ENCODE measurements around the gene ANO9. TPM values are rescaled to one million over a fixed set of nuclear protein-coding genes. Genes with fewer than 3 reads are reported as not detected.
A peak's percentile ranks its signal among the peaks of the same experiment; 100 is the strongest.
"Not testable (repeated sequence)": the region's sequence is repeated elsewhere in the genome, so short reads cannot be mapped to it uniquely, and the experiment has no call there.

Gene ANO9
- total RNA-seq, 1 donor from 2014 or later: 7.3 TPM

DNA sequence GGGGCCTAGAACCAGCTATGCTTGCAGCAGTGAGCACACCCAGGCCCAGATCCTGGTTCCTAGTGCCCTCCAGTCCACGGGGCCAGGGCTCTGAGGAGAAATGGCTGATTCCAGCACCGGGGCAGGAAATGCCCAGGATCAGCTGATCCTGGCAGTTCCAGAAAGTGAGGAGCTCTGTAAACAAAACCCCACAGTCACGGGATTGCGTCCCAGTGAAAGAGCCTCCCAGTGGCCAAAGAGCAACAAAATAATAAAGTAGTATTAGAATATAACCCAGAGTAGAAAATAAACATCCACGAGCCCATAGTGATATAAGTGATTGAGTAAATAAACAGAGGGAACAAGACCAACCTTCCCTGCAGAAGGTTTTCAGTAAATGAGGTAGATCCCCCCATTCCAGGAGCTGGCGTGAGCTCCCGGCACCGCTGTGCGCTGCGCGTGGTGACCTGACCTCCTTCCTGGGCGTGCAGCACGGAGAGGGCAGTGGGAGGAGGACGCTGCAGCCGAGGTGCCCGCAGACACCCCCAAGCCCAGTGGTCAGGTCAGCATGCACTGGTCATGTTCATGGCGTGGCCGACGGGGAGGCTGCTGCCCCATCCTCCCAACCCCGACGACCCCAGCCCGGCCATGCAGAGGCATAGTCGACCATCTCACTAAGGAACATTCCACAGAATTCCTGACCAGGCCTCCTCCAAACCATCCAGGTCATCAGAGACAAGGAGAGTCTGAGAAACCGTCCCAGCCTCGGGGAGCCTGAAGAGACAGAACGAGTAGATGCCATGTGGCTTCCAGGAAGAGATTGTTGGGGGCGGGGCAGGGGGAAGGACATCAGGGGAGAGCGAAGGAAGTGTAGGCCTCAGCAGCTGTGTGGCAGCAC, 28.1 kb upstream of the ANO9 start:
- DNase-seq: peak; percentile 16

GRCh38 chr11:469026-469683, 27.3 kb upstream of the ANO9 start:
- not testable (repeated sequence) for DNase-seq

DNA sequence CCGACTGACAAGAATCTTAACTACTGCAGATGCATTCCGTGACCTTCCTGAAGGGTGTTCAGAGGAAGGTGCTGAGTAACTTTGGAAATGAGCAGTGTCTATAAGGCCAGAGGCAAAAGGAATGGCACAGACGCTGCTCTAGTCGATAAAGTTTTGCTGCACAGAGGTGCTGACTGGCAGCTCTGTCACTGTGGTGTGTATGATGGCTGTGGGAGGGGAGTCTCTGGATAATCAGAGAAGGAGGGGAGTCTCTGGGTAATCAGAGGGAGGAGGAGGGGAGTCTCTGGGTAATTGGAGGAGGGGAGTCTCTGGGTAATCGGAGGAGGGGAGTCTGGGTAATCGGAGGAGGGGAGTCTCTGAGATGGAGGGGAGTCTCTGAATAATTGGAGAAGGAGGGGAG, 26.7 kb upstream of the ANO9 start:
- DNase-seq: no peak

- no peak for DNase-seq
Observed at GRCh38 chr11:468036-468435, 26.2 kb upstream of the ANO9 start.

- no peak for DNase-seq
Observed at GRCh38 chr11:465896-466530, 24.2 kb upstream of the ANO9 start.

GRCh38 chr11:464316-464715, 22.5 kb upstream of the ANO9 start:
- DNase-seq: no peak

- no peak for DNase-seq
Observed at GRCh38 chr11:462107-462890, 20.5 kb upstream of the ANO9 start.

- no peak for DNase-seq
Observed at GRCh38 chr11:461626-462025, 19.8 kb upstream of the ANO9 start.

- no peak for DNase-seq
Observed at GRCh38 chr11:460331-461199, 18.8 kb upstream of the ANO9 start.

DNA sequence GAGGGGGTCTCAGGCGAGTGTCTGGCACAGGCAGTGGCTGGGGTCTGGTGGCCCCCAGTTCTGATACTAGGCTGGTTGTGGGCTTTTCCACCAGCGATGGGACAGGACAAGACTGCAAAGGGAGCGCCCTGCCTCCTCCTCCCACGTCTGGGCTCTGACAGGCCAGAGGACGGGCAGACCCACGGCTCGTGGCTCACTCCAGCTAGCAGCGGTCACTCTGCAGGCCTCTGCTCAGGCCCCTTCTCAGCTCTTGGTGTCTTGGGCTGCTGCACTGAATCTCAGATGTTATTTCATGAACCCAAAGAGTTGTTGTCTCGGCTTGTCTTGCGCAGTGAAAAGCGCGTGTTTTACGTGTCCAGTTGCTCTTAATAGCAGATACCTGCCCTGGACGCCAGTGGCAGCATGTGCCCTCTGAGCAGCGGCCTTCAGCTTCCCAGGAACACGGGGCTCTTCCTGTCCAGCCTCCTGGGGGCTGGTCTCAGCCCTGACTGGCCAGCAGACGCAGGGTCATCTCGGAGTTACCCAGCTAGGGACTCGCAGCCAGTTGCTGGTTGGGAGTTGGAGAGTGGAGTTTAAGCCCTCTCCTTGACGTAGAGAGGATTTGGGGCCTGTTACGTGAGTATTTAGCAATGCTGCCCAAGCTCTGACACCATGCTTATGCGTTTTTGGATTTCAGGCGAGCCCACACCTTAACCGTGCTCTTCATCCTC, 17.9 kb upstream of the ANO9 start:
- DNase-seq: no peak

DNA sequence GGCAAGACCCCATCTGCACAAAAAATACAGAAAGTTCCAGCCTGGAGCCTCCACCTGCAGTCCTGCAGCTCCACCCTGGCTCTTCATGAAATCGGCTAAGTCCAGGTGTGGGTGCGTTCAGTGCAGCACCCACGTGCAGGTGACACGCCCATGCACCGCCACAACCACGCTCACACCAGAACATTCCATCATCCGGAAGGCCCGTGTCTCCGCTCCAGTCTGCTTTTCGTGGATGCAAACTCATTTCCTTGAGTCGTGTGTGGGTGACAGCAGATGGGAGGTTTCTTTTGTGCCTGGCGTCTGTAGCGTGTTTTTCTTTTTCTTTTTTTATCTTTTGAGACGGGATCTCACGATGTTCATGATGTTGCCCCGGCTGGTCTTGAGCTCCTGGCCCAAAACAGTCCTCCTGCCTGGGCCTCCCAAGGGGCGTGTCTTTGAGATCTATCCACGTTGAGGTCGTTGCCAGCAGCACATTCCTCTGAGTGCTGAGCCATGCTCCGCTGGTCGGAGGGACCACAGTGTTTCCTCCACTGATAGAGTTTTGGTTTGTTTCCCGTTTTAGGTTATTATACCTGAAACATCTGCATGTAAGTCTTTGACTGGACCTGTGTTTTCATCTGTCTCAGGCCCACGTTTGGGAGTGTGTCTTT, 15.4 kb upstream of the ANO9 start:
- DNase-seq: no peak

- DNase-seq: no peak
Observed at GRCh38 chr11:456533-456932, 14.7 kb upstream of the ANO9 start.

- DNase-seq: no peak
Observed at GRCh38 chr11:455566-456147, 13.8 kb upstream of the ANO9 start.

DNA sequence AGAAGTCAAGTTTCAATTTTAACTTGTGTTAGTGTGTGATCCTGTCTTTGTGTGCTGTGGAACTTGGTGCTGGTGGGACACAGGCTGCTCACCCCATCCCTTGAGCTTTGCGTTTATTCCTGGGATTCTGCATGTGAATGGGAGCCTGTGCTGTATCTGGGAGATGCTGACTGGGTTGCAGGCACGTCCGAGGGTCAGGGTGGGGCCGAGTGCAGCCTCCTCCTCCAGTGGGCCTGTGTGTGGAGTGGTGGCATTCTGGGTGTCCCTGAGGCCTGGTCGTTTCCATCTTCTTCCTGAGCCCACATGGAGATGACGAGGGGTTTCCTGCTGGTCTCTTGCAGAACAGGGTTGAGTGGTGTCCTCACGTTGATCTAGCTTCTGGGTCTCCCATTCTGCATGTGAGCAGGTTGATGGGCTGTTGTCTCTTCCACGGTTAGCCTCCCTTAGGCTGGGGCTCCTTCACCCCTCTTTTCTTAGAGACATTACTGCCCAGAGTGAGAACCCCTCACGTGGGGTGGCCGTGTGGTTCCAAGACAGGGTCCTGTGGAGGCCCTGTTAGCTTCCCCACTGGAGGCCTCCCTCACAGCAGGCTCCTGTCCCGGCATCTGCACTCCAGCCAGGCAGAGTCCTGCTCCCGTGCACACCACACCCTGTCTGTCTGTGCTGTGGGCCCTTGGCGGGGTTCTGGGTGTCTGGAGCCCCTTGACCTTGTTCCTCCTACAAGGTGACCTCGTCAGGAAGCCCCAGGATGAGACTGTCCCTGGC, 13.2 kb upstream of the ANO9 start:
- DNase-seq: no peak

DNA sequence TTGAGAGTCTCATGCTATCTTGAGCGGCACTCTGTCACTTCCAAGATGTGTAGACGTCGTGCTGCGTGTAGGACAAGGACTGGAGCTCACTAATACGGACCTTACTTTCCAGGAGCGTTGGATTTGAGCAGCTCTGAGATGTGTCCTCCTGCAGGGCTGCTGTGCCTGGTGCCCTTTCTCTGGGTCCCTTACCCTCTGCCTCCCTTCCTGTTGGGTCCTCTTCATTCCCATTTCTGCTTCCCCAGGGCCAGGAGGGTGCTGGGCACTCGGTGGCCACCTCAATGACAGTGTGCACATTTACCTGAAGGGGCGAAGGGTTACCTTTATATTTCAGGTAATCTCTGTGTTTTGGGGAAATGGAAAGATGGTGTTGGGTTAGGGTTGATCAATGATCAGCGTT, 12.2 kb upstream of the ANO9 start:
- DNase-seq: no peak

GRCh38 chr11:453564-453963, 11.8 kb upstream of the ANO9 start:
- no peak for DNase-seq

DNA sequence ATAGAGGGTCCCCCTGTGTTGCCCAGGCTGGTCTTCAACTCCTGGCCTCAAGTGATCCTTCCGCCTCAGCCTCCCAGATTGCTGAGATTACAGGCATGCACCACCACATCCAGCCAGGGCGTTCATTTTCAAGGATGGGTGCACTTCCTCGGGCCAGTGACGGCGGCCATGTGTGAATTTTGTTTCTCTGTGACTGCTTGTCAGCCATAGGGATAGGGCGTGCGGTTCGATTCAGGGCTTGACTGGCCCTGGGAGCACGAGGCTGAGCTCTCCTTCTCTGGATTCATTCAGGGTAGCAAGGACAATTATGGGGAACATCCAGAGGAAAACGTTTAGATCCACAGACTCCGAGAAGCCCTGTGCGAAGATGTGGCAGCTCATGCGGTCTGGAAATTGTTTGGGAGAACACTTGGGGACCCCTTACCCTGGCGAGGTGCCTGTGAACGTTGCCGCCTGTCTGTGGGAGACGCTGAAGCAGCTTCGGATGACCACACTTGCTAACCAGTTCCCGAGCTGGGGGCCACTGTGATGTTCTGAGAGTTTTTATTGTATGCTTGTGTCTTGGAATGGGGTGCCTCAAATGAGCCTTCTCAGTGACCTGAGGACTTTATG, 11.2 kb upstream of the ANO9 start:
- no peak for DNase-seq

- no peak for DNase-seq
Observed at GRCh38 chr11:452203-452744, 10.5 kb upstream of the ANO9 start.
